OCI-LY1 (cell line): Measurements from ENCODE around the gene PPDPF.

ENCODE experiments used
- CTCF ChIP-seq: fragments of 200-600 bp; sonication (generic), shearing (Covaris generic); IDR thresholded peaks from 2 replicates; pipeline ENCODE4 v1.5.1; 2017; ENCODE audit warnings: mild to moderate bottlenecking, antibody characterized with exemption, low read length, moderate library complexity, mixed read lengths
- EZH2 ChIP-seq: fragments of 200-600 bp; sonication (generic), shearing (Covaris generic); IDR thresholded peaks from 2 replicates; pipeline ENCODE4 v1.8.0; 2017; ENCODE audit warnings: borderline replicate concordance, mixed run types, mild to moderate bottlenecking, antibody characterized with exemption, low read length, moderate library complexity, mixed read lengths

GRCh38 chr20:63536241-63536977 is 15.8 kb downstream of the PPDPF start:
- TF ChIP-seq EZH2 = no peak
- no peak for TF ChIP-seq CTCF
